ENCODE measurements around the gene IVD.
"Not testable (repeated sequence)": the region's sequence is repeated elsewhere in the genome, so short reads cannot be mapped to it uniquely, and the experiment has no call there.

Gene IVD

GRCh38 chr15:40439461-40439959 lies 33.9 kb downstream of the IVD start:
- no peak for DNase-seq (ENCODE audit: low spot score)

- peak; percentile 37 for DNase-seq (ENCODE audit: low spot score)
These were observed 34.6 kb downstream of the IVD start for GRCh38 chr15:40439960-40440742.

GRCh38 chr15:40440743-40441564 lies 35.4 kb downstream of the IVD start, which contains the start of gene BAHD1:
TSS of gene BAHD1 (plus strand) at chr15:40440953. CDS start at chr15:40458465, 17,512 bp downstream.
- peak; percentile 94 for DNase-seq (ENCODE audit: low spot score)

- DNase-seq (ENCODE audit: low spot score), result peak; percentile 47
These were observed 36.3 kb downstream of the IVD start for GRCh38 chr15:40441565-40442531.

DNA sequence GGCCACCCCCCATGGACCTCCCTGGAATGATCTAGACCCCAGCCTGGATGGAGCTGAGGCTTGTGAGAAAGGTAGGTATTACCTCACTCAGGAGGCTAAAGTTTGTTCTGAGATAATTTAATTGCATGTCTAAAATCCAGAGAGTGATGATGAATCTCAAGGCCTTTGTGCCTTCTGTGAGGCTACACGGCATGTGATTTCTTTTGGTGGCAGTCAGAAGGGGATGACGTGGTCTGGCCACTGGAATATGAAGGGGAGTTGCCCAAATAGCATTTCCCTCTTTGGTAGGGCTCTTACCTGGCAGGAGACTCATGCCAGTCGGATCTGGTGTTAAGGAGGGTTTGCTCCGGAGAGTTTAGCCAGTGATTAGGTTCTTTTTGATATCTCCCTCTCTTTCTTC lies 37.7 kb downstream of the IVD start:
- DNase-seq (ENCODE audit: low spot score), result no peak

DNA sequence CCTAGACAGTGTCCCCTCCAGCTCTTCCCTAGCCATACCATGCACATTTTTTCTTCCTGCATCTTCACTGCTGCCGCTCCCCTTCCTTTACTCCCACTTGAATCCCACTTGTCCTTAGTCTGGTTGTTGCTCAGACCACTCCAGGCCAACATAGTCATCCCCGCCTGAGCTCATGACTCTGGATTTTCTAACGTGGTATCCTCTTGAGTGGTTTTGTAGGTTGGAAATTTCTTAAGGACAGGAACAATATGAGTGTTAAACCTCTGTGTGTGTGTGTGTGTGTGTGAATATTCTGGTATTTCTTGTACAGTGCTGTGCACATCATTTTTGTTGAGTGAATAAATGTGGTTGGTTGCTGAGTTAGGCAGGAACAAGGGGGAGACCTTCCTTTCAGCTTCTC lies 38.3 kb downstream of the IVD start:
- DNase-seq (ENCODE audit: low spot score), result no peak

DNA sequence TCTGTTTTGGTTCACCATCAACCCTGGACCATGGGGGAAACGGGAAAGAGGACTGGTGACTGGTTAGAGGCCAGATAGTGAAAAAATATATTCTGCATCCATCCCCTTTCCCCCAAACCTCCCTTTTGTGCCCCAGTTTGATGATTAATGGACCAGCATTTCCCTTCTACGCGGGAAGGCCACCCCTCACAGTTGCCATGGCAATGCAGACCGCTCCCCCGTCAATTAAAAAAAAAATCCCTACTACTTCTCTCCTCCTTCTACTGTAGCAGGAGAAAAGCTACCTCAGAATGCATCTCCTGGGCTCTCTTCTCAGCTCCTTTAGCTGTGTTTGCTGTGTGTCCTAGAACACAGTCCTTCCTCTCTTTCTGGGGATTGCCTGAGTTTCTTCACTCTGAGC lies 39.1 kb downstream of the IVD start:
- DNase-seq (ENCODE audit: low spot score), result no peak

GRCh38 chr15:40445421-40445922 lies 39.9 kb downstream of the IVD start:
- no peak for DNase-seq (ENCODE audit: low spot score)

- no peak for DNase-seq (ENCODE audit: low spot score)
These were observed 40.5 kb downstream of the IVD start for GRCh38 chr15:40446144-40446543.

GRCh38 chr15:40448354-40448753 lies 42.8 kb downstream of the IVD start:
- no peak for DNase-seq (ENCODE audit: low spot score)

- no peak for DNase-seq (ENCODE audit: low spot score)
These were observed 43.7 kb downstream of the IVD start for GRCh38 chr15:40449275-40449674.

GRCh38 chr15:40450047-40450446 lies 44.5 kb downstream of the IVD start:
- DNase-seq (ENCODE audit: low spot score), result no peak

DNA sequence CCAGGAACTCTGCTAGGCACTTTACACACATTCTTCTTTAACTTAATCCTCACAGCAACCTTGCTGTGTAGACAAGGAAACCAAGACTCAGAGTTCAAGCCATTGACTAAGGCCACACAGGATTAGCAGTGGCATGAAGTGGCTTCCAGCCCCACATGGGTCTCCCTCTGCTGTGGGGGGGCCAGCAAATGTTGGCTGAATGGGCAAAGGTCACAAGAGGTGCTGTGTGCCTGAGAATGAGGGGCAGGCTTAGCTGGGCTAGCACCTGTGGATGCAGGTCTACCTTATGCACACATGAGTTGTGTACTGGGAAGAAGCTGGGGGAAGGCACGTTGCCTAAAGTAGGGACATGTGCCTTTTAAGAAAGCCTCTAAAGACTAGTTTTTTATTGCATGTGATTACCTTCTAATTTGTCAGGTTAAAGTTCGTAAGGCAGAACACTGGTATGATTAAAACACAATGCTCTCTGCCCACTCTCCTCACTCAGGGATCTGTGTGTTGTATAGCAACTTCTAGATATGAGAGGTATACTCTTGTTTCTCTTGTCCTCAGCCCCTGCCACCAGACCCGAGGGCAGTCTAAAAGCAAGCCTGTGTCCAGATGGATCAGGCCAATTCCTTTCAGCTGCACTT lies 46.0 kb downstream of the IVD start:
- no peak for DNase-seq (ENCODE audit: low spot score)

- no peak for DNase-seq (ENCODE audit: low spot score)
These were observed 46.9 kb downstream of the IVD start for GRCh38 chr15:40452296-40453090.

- DNase-seq (ENCODE audit: low spot score), result not testable (repeated sequence)
These were observed 48.3 kb downstream of the IVD start for GRCh38 chr15:40453941-40454340.

GRCh38 chr15:40454904-40455391 lies 49.4 kb downstream of the IVD start:
- DNase-seq (ENCODE audit: low spot score), result no peak

- DNase-seq (ENCODE audit: low spot score), result no peak
These were observed 50.7 kb downstream of the IVD start for GRCh38 chr15:40456299-40456712.

- DNase-seq (ENCODE audit: low spot score), result no peak
These were observed 51.1 kb downstream of the IVD start for GRCh38 chr15:40456738-40457137.

- DNase-seq (ENCODE audit: low spot score), result no peak
These were observed 53.1 kb downstream of the IVD start for GRCh38 chr15:40458495-40459371.
